H1 (cell line): Measurements from ENCODE around the gene TP63. TPM values are rescaled to one million over a fixed set of nuclear protein-coding genes. Genes with fewer than 3 reads are reported as not detected.

ENCODE experiments used
- polyA plus RNA-seq, 7 experiments: library from polyadenylated mRNA; depleted of rRNA in 3 of 7; stranded (reverse) in 5 of 7; unstranded in 2 of 7; fragments of >200 nt in 5 of 7; fragments of 200-250 nt in 2 of 7; gene quantifications; 1 replicate in 5 of 7; 2 replicates in 1 of 7; 4 replicates in 1 of 7; pipeline versions ENCODE4 v1.2.1 to v1.2.3, GENCODE V29; 2011 to 2013; ENCODE audit warnings: missing spikeins in 2 of 7, mixed read lengths in 2 of 7
- total RNA-seq: library from RNA; stranded (reverse); fragmentation: NEBNext Ultra II Directional; extraction: Animal tissue kit (Norgen Biotek cat#: 25700); gene quantifications from 2 replicates; pipeline ENCODE4 v1.2.1, GENCODE V29; 2021
- TF ChIP-seq, protein P1 (sequence below): fragments of 300-600 bp; sonication (generic); IDR thresholded peaks from 2 replicates; pipeline ENCODE4 v1.7.1; 2012; ENCODE audit warnings: low read length, moderate library complexity, mild to moderate bottlenecking, inconsistent platforms; ENCODE audit not compliant: insufficient replicate concordance

The TP63 gene
- total and polyA plus RNA-seq, 2 of the 8 experiments (the other 6 are each of a cell fraction or from before 2014, with no cell fraction given), result not detected

DNA sequence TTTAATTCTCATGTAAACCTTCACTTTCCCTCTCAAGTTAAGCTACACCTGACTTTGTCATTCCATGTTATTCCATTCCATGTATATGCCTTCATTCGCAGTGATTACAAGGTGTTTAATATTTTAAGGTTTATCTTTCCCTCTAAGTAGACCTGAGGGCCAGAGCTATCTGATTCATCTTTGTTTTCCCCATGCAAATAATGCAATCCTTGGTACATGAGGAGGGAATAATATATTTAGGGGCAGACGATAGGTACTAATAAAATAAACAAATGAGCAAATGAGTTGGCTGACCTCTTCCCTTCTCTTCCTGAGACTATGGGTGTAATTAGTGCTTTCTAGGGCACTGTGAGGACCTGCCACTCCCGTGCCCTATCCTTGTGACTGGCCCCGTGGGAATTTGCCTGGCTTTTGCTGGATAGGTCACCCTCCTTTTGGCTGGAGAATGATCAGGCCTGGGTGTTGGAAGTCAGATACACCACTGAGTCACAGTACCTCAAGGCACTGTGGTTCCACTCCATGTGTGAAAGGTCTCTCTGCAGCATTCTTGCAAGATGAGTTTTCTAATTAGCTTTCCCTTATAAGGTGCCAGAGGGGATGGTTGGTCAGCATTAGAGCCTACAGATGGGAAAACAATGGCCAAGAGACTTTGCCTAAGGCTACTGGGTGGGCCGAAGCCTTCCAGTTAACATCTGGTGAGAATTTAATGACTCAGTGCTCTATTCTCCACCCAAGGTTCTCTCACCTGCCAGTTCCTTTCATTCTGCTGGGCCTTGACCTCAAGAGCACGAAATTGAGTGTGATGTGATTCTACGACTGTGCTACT, 306.3 kb downstream of the TP63 start (continued):
- TF ChIP-seq, protein P1, sequence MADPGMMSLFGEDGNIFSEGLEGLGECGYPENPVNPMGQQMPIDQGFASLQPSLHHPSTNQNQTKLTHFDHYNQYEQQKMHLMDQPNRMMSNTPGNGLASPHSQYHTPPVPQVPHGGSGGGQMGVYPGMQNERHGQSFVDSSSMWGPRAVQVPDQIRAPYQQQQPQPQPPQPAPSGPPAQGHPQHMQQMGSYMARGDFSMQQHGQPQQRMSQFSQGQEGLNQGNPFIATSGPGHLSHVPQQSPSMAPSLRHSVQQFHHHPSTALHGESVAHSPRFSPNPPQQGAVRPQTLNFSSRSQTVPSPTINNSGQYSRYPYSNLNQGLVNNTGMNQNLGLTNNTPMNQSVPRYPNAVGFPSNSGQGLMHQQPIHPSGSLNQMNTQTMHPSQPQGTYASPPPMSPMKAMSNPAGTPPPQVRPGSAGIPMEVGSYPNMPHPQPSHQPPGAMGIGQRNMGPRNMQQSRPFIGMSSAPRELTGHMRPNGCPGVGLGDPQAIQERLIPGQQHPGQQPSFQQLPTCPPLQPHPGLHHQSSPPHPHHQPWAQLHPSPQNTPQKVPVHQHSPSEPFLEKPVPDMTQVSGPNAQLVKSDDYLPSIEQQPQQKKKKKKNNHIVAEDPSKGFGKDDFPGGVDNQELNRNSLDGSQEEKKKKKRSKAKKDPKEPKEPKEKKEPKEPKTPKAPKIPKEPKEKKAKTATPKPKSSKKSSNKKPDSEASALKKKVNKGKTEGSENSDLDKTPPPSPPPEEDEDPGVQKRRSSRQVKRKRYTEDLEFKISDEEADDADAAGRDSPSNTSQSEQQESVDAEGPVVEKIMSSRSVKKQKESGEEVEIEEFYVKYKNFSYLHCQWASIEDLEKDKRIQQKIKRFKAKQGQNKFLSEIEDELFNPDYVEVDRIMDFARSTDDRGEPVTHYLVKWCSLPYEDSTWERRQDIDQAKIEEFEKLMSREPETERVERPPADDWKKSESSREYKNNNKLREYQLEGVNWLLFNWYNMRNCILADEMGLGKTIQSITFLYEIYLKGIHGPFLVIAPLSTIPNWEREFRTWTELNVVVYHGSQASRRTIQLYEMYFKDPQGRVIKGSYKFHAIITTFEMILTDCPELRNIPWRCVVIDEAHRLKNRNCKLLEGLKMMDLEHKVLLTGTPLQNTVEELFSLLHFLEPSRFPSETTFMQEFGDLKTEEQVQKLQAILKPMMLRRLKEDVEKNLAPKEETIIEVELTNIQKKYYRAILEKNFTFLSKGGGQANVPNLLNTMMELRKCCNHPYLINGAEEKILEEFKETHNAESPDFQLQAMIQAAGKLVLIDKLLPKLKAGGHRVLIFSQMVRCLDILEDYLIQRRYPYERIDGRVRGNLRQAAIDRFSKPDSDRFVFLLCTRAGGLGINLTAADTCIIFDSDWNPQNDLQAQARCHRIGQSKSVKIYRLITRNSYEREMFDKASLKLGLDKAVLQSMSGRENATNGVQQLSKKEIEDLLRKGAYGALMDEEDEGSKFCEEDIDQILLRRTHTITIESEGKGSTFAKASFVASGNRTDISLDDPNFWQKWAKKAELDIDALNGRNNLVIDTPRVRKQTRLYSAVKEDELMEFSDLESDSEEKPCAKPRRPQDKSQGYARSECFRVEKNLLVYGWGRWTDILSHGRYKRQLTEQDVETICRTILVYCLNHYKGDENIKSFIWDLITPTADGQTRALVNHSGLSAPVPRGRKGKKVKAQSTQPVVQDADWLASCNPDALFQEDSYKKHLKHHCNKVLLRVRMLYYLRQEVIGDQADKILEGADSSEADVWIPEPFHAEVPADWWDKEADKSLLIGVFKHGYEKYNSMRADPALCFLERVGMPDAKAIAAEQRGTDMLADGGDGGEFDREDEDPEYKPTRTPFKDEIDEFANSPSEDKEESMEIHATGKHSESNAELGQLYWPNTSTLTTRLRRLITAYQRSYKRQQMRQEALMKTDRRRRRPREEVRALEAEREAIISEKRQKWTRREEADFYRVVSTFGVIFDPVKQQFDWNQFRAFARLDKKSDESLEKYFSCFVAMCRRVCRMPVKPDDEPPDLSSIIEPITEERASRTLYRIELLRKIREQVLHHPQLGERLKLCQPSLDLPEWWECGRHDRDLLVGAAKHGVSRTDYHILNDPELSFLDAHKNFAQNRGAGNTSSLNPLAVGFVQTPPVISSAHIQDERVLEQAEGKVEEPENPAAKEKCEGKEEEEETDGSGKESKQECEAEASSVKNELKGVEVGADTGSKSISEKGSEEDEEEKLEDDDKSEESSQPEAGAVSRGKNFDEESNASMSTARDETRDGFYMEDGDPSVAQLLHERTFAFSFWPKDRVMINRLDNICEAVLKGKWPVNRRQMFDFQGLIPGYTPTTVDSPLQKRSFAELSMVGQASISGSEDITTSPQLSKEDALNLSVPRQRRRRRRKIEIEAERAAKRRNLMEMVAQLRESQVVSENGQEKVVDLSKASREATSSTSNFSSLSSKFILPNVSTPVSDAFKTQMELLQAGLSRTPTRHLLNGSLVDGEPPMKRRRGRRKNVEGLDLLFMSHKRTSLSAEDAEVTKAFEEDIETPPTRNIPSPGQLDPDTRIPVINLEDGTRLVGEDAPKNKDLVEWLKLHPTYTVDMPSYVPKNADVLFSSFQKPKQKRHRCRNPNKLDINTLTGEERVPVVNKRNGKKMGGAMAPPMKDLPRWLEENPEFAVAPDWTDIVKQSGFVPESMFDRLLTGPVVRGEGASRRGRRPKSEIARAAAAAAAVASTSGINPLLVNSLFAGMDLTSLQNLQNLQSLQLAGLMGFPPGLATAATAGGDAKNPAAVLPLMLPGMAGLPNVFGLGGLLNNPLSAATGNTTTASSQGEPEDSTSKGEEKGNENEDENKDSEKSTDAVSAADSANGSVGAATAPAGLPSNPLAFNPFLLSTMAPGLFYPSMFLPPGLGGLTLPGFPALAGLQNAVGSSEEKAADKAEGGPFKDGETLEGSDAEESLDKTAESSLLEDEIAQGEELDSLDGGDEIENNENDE, result no peak
